Panc1 (cell line): ENCODE measurements around the gene ADAMTS14.

Experiments used
- POLR2AphosphoS5 ChIP-seq: IDR thresholded peaks from 2 replicates; pipeline ENCODE4 v1.6.1; 2012; ENCODE audit warnings: mild to moderate bottlenecking, low read depth, low read length, moderate library complexity
- REST ChIP-seq, 2 experiments: IDR thresholded peaks; 2 replicates each; pipeline ENCODE4 v1.6.1; 2011 to 2012; ENCODE audit warnings: low read depth in 2 of 2, control low read depth in 1 of 2, low read length in 1 of 2, mild to moderate bottlenecking in 1 of 2, moderate library complexity in 1 of 2; ENCODE audit not compliant: insufficient read depth in 1 of 2
- TF ChIP-seq, protein P1 (sequence below): fragments of 450-650 bp; IDR thresholded peaks from 2 replicates; pipeline ENCODE4 v1.5.1; 2017; ENCODE audit warnings: mild to moderate bottlenecking

- TF ChIP-seq, protein P1, sequence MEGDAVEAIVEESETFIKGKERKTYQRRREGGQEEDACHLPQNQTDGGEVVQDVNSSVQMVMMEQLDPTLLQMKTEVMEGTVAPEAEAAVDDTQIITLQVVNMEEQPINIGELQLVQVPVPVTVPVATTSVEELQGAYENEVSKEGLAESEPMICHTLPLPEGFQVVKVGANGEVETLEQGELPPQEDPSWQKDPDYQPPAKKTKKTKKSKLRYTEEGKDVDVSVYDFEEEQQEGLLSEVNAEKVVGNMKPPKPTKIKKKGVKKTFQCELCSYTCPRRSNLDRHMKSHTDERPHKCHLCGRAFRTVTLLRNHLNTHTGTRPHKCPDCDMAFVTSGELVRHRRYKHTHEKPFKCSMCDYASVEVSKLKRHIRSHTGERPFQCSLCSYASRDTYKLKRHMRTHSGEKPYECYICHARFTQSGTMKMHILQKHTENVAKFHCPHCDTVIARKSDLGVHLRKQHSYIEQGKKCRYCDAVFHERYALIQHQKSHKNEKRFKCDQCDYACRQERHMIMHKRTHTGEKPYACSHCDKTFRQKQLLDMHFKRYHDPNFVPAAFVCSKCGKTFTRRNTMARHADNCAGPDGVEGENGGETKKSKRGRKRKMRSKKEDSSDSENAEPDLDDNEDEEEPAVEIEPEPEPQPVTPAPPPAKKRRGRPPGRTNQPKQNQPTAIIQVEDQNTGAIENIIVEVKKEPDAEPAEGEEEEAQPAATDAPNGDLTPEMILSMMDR, result no peak
- TF ChIP-seq POLR2AphosphoS5, result no peak
- no peak for TF ChIP-seq REST (IDR thresholded peaks at IDR 0.05; ENCODE audit: insufficient read depth in 1 of 2, low read depth in 2 of 2, low read length in 1 of 2)
These were observed 101.2 kb downstream of the ADAMTS14 start for GRCh38 chr10:70773461-70773860.
